ENCODE data around the gene GPR18. TPM values are rescaled to one million over a fixed set of nuclear protein-coding genes. Genes with fewer than 3 reads are reported as not detected.

Gene GPR18
- total RNA-seq, 1 experiment from 2014 or later, result not detected

GRCh38 chr13:99265821-99266426 is 7.7 kb upstream of the GPR18 start:
- H3K18ac ChIP-seq (ENCODE audit: insufficient read length, low read depth, low read length), result no peak overlapping the region
- no peaks in the 10 kb centered on the region for H3K79me2 ChIP-seq (ENCODE audit: insufficient read depth, low read length)
- H4K5ac ChIP-seq (ENCODE audit: insufficient read length, low read depth, low read length), result no peak overlapping the region
- DNase-seq, result no peak
- no peak overlapping the region for H2BK120ac ChIP-seq (ENCODE audit: low read depth, low read length, poor library complexity, severe bottlenecking)
- H3K4ac ChIP-seq (ENCODE audit: low read depth, low read length), result no peak overlapping the region
- no peak overlapping the region for H2AFZ ChIP-seq (ENCODE audit: low read length)
- no peak overlapping the region for H2AK5ac ChIP-seq (ENCODE audit: insufficient read length, low read length)
- H3K56ac ChIP-seq (ENCODE audit: insufficient read length, low read depth, low read length), result no peak overlapping the region
- Mint-ChIP-seq H3K4me3 (no peak overlapping the region), H3K36me3 (ENCODE audit: insufficient read depth in 1 of 3, low read depth in 3 of 3) (peaks cover 0 to 1% (median 0%) of the 10 kb centered on the region in 3 experiments; a peak in 1 of 7 replicates), H3K9me3 (no peaks in the 10 kb centered on the region), H3K27me3 (ENCODE audit: low read depth) (no peaks in the 10 kb centered on the region; the same call in 1 of the 2 replicates), H3K4me1 (peaks cover 3% of the 10 kb centered on the region in 2 experiments; a peak in 2 of 4 replicates), H3K27ac (no peak overlapping the region)
- H3K23ac ChIP-seq (ENCODE audit: insufficient read length, low read depth, low read length), result no peak overlapping the region
- H4K8ac ChIP-seq (replicated peaks; ENCODE audit: insufficient read length, low read depth, low read length), result no peak overlapping the region
- H4K91ac ChIP-seq (ENCODE audit: insufficient read length, low read depth, low read length), result no peak overlapping the region
- H3K9ac ChIP-seq (ENCODE audit: extremely low read depth, insufficient read length, low read length), result no peak overlapping the region
- H3K27me3 ChIP-seq (ENCODE audit: insufficient read depth, low read length), result no peaks in the 10 kb centered on the region
- H3K79me1 ChIP-seq (ENCODE audit: insufficient read depth, low read depth, low read length, poor library complexity, severe bottlenecking), result no peaks in the 10 kb centered on the region
- H3K27ac ChIP-seq (ENCODE audit: insufficient read length, low read depth, low read length), result no peak overlapping the region
- H4K20me1 ChIP-seq (ENCODE audit: control insufficient read depth, insufficient read depth, insufficient read length), result no peaks in the 10 kb centered on the region
- no peak overlapping the region for H2BK5ac ChIP-seq (ENCODE audit: insufficient read length, low read length)
- no peak overlapping the region for H3K14ac ChIP-seq (ENCODE audit: insufficient read depth, low read length)
- no peaks in the 10 kb centered on the region for H3K4me1 ChIP-seq (ENCODE audit: insufficient read depth, low read length)
- peak; percentile 77 for TF ChIP-seq CTCF (conservative IDR thresholded peaks at IDR 0.05)
- no peak overlapping the region for H3T11ph ChIP-seq (ENCODE audit: low read length)
- no peak overlapping the region for H2BK15ac ChIP-seq (ENCODE audit: low read depth, low read length)
- no CpG with 5 or more reads among the region's 3 CpGs for WGBS (ENCODE audit: extremely low coverage, insufficient read length, low lambda C conversion rate)
- no peak overlapping the region for H2BK12ac ChIP-seq (ENCODE audit: insufficient read length, low read depth, low read length)
- no peak overlapping the region for H2BK20ac ChIP-seq (ENCODE audit: low read depth, low read length, poor library complexity, severe bottlenecking)
- no peaks in the 10 kb centered on the region for H3K23me2 ChIP-seq (ENCODE audit: insufficient read length, low read depth, low read length, poor library complexity, severe bottlenecking)
- no peaks in the 10 kb centered on the region for H3K9me3 ChIP-seq (ENCODE audit: control insufficient read depth, low read depth, low read length)
- H3K4me2 ChIP-seq (ENCODE audit: insufficient read depth, insufficient read length, low read length), result no peak overlapping the region

Measured in H9 (cell line).